Activated T-helper 17 cell treated with anti-CD3 and anti-CD28 coated beads, Interleukin-2, amount 50 U/mL, for 72 hours (primary cell): Measurements from ENCODE around the gene TP53I11. TPM values are rescaled to one million over a fixed set of nuclear protein-coding genes. Genes with fewer than 3 reads are reported as not detected.

ENCODE experiments used
- ATAC-seq: fragments of 150-1000 bp; cut with Tn5 transposase; replicated peaks from 2 replicates; pipeline ENCODE4 v1.10.0; 2021; ENCODE audit warnings: mild to moderate bottlenecking, moderate library complexity
- H3K27ac Mint-ChIP-seq: one replicate; pipeline ENCODE4 v1.8.0; 2022; ENCODE audit warnings: mixed read lengths
- H3K27me3 Mint-ChIP-seq: one replicate; pipeline ENCODE4 v1.8.0; 2022; ENCODE audit warnings: mixed read lengths
- H3K36me3 Mint-ChIP-seq: one replicate; pipeline ENCODE4 v1.8.0; 2022; ENCODE audit warnings: low read depth, mild to moderate bottlenecking, mixed read lengths
- H3K4me1 Mint-ChIP-seq: one replicate; pipeline ENCODE4 v1.8.0; 2022; ENCODE audit warnings: mixed read lengths
- H3K4me3 Mint-ChIP-seq: one replicate; pipeline ENCODE4 v1.8.0; 2022; ENCODE audit warnings: mild to moderate bottlenecking, mixed read lengths
- H3K9me3 Mint-ChIP-seq: one replicate; pipeline ENCODE4 v1.8.0; 2022; ENCODE audit warnings: mixed read lengths
- total RNA-seq, 2 donors: library from RNA; stranded (reverse); gene quantifications; one replicate each; pipeline ENCODE4 v1.2.3, GENCODE V29; 2022

Gene TP53I11
- total RNA-seq, 2 donors from 2014 or later = 3.8 to 6.4 TPM

- ATAC-seq = no peak
- peaks cover 11% of the 10 kb centered on the region for H3K36me3 Mint-ChIP-seq
- H3K27me3 Mint-ChIP-seq = no peaks in the 10 kb centered on the region
- no peak overlapping the region for H3K4me3 Mint-ChIP-seq
- H3K4me1 Mint-ChIP-seq = peaks cover 5% of the 10 kb centered on the region
- H3K27ac Mint-ChIP-seq = no peak overlapping the region
- H3K9me3 Mint-ChIP-seq = no peaks in the 10 kb centered on the region
Measured at GRCh38 chr11:44928144-44928543, 22.5 kb downstream of the TP53I11 start.

GRCh38 chr11:44927174-44927661 is 23.5 kb downstream of the TP53I11 start:
- H3K27me3 Mint-ChIP-seq = no peaks in the 10 kb centered on the region
- no peak overlapping the region for H3K4me3 Mint-ChIP-seq
- H3K36me3 Mint-ChIP-seq = peaks cover 11% of the 10 kb centered on the region
- no peaks in the 10 kb centered on the region for H3K9me3 Mint-ChIP-seq
- peaks cover 5% of the 10 kb centered on the region for H3K4me1 Mint-ChIP-seq
- no peak overlapping the region for H3K27ac Mint-ChIP-seq
- ATAC-seq = peak; percentile 70

- Mint-ChIP-seq H3K36me3 (peaks cover 11% of the 10 kb centered on the region), H3K4me1 (peaks cover 5% of the 10 kb centered on the region), H3K9me3 (no peaks in the 10 kb centered on the region), H3K4me3 (no peak overlapping the region), H3K27me3 (no peaks in the 10 kb centered on the region), H3K27ac (peak overlapping the region; percentile 19)
- ATAC-seq = no peak
Measured at GRCh38 chr11:44926036-44926435, 24.6 kb downstream of the TP53I11 start.

DNA sequence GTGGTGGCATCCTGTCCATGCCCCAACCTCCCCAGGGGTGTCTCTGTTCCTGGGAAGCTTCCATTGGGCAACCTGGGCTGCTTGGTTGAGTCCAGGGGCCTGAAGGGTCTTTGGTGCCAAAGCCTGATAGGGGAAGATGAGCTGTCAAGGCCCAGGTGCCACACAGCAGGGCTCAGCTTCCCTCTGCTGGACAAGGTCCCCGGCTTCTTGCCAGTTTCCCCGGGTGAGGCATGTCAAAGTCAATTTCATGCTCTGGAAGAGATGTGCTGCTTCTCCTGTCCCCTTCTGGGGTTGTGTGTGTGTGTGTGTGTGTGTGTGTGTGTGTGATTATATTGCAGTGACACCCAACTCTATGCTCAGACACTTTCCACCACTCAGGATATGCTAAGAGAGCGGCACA is 26.9 kb downstream of the TP53I11 start:
- no peaks in the 10 kb centered on the region for H3K9me3 Mint-ChIP-seq
- H3K27ac Mint-ChIP-seq = no peak overlapping the region
- ATAC-seq = no peak
- H3K27me3 Mint-ChIP-seq = no peaks in the 10 kb centered on the region
- H3K4me3 Mint-ChIP-seq = no peak overlapping the region
- H3K36me3 Mint-ChIP-seq = no peaks in the 10 kb centered on the region
- H3K4me1 Mint-ChIP-seq = no peaks in the 10 kb centered on the region

GRCh38 chr11:44923115-44923514 is 27.6 kb downstream of the TP53I11 start:
- ATAC-seq = peak; percentile 16
- no peaks in the 10 kb centered on the region for H3K27me3 Mint-ChIP-seq
- no peaks in the 10 kb centered on the region for H3K9me3 Mint-ChIP-seq
- no peak overlapping the region for H3K27ac Mint-ChIP-seq
- H3K4me3 Mint-ChIP-seq = no peak overlapping the region
- no peaks in the 10 kb centered on the region for H3K4me1 Mint-ChIP-seq
- no peaks in the 10 kb centered on the region for H3K36me3 Mint-ChIP-seq

DNA sequence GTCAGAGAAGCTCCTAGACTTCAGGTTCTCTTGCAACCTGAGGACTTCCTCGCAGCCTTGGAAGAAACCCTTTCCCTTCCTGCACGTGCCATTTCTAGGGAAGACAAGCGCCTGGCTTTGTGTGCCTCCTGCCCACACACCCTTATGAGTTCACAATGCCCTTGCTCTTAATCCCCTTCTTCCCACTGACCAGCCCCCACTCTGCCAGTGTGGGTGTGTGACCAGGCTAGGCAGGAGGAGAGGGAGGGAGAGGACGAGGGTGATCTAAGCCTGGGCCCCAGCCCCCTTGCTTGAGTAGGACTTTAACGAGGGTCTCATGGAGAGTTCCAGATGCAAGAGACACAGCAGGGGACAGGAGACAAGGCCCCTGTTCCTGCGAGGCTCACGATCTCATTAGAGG is 30.2 kb downstream of the TP53I11 start:
- Mint-ChIP-seq H3K36me3 (no peaks in the 10 kb centered on the region), H3K27me3 (no peaks in the 10 kb centered on the region), H3K9me3 (no peaks in the 10 kb centered on the region), H3K4me1 (no peaks in the 10 kb centered on the region), H3K4me3 (no peak overlapping the region), H3K27ac (no peak overlapping the region)
- no peak for ATAC-seq

DNA sequence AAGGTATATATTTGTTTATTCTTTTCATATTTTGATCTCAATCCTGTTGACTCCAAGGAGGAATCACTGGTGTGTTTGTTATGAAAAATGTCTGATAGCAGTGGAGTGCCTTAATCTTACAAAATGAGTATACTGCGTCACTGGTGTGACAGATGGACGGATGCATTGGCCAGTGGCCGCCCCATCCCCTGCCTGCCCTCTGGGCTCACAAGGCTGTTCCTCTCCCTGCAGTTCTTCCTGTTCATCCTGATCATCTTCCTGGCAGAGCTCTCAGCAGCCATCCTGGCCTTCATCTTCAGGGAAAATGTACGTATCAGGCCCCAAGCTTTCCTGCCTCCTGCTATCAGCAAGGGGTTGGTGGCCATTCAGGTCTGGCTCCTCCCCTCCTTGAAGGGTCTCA is 32.9 kb downstream of the TP53I11 start:
- H3K27ac Mint-ChIP-seq = peak overlapping the region; percentile 20
- no peak for ATAC-seq
- H3K27me3 Mint-ChIP-seq = no peaks in the 10 kb centered on the region
- no peaks in the 10 kb centered on the region for H3K4me1 Mint-ChIP-seq
- H3K4me3 Mint-ChIP-seq = no peak overlapping the region
- no peaks in the 10 kb centered on the region for H3K9me3 Mint-ChIP-seq
- no peaks in the 10 kb centered on the region for H3K36me3 Mint-ChIP-seq

DNA sequence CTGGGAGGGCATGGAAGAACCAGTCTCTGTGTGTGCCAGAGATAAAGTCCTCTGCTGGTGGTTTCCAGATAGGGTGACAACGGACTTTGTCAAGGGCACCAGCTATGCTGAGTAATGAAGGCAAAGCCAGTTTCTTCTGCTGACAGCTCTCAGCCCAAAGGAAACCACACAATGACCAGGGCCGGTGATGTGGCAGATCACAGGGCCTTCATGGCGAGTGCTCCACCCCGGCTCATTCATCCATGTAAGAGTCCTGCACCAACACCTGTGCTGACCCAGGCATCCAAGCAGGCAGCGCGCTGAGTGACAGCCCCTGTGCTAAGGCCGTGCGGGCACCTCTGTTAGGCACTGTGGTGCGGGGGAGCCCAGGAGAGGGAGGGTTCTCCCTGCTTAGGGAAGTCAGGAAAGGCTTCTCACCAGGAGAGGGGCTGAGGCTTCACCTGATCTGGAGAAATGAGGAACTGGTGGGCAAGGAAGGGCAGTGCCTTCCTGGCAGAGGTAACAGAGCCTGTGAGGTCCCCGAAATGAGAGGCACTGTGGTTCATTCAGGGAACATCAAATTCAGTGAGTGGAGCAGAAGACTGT is 33.8 kb downstream of the TP53I11 start:
- Mint-ChIP-seq H3K9me3 (no peaks in the 10 kb centered on the region), H3K36me3 (no peaks in the 10 kb centered on the region), H3K4me1 (no peaks in the 10 kb centered on the region), H3K27ac (peak overlapping the region; percentile 14), H3K4me3 (no peak overlapping the region), H3K27me3 (no peaks in the 10 kb centered on the region)
- peak; percentile 28 for ATAC-seq

DNA sequence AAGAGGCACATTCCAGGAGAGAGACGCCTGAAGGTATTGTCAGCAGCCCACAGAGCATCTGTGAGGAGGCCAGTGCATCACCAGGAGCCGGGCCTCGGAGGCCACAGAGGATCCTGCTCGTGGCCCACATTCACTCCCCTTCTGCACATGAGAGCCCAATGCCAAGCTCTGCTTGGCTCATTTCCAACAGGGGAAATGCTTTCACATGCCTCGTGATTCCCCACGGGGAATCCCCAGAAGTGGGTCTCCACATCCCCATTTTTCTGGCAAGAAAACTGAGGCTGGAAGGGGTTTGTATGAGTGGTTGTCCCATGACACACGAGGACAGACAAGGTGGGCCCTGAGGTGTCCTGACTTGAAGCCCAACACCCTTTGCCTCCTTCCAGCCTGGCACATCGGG is 34.4 kb downstream of the TP53I11 start:
- H3K4me1 Mint-ChIP-seq = no peaks in the 10 kb centered on the region
- H3K27ac Mint-ChIP-seq = no peak overlapping the region
- no peaks in the 10 kb centered on the region for H3K36me3 Mint-ChIP-seq
- no peak overlapping the region for H3K4me3 Mint-ChIP-seq
- no peaks in the 10 kb centered on the region for H3K9me3 Mint-ChIP-seq
- H3K27me3 Mint-ChIP-seq = no peaks in the 10 kb centered on the region
- ATAC-seq = no peak

GRCh38 chr11:44915621-44916020 is 35.1 kb downstream of the TP53I11 start:
- ATAC-seq = no peak
- Mint-ChIP-seq H3K36me3 (no peaks in the 10 kb centered on the region), H3K9me3 (no peaks in the 10 kb centered on the region), H3K4me1 (no peaks in the 10 kb centered on the region), H3K27ac (no peak overlapping the region), H3K4me3 (no peak overlapping the region), H3K27me3 (no peaks in the 10 kb centered on the region)

GRCh38 chr11:44915004-44915403 is 35.7 kb downstream of the TP53I11 start:
- H3K36me3 Mint-ChIP-seq = no peaks in the 10 kb centered on the region
- no peak overlapping the region for H3K4me3 Mint-ChIP-seq
- H3K27me3 Mint-ChIP-seq = no peaks in the 10 kb centered on the region
- H3K27ac Mint-ChIP-seq = no peak overlapping the region
- no peaks in the 10 kb centered on the region for H3K9me3 Mint-ChIP-seq
- H3K4me1 Mint-ChIP-seq = no peaks in the 10 kb centered on the region
- no peak for ATAC-seq

GRCh38 chr11:44914105-44914504 is 36.6 kb downstream of the TP53I11 start:
- Mint-ChIP-seq H3K27me3 (no peaks in the 10 kb centered on the region), H3K4me1 (no peaks in the 10 kb centered on the region), H3K9me3 (no peaks in the 10 kb centered on the region), H3K4me3 (no peak overlapping the region), H3K36me3 (no peaks in the 10 kb centered on the region), H3K27ac (no peak overlapping the region)
- no peak for ATAC-seq

DNA sequence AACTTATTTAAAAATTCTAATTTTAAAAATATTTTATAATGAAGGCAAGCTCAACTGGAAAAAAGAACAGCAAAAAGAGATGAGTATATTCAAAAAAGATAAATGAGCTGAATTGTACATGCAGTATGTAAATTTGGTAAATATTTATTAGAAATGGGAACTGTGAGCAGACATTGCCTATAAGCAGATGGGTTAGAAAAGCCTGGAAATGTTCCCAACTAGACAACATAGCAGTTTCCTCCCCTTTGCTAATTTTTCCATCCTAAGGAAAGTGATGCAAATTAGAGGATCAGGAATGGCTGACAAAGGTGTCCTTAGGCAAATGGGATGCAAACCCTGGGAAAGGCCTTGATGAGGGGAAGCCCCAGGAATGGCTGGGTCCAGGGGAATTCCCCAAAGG is 37.2 kb downstream of the TP53I11 start:
- no peak for ATAC-seq
- H3K4me1 Mint-ChIP-seq = no peaks in the 10 kb centered on the region
- no peak overlapping the region for H3K4me3 Mint-ChIP-seq
- H3K27me3 Mint-ChIP-seq = no peaks in the 10 kb centered on the region
- no peaks in the 10 kb centered on the region for H3K9me3 Mint-ChIP-seq
- no peak overlapping the region for H3K27ac Mint-ChIP-seq
- no peaks in the 10 kb centered on the region for H3K36me3 Mint-ChIP-seq

GRCh38 chr11:44912270-44912987 is 38.3 kb downstream of the TP53I11 start:
- H3K4me3 Mint-ChIP-seq = no peak overlapping the region
- H3K27me3 Mint-ChIP-seq = no peaks in the 10 kb centered on the region
- no peaks in the 10 kb centered on the region for H3K4me1 Mint-ChIP-seq
- no peak for ATAC-seq
- no peak overlapping the region for H3K27ac Mint-ChIP-seq
- H3K9me3 Mint-ChIP-seq = no peaks in the 10 kb centered on the region
- peaks cover 2% of the 10 kb centered on the region for H3K36me3 Mint-ChIP-seq

GRCh38 chr11:44911029-44911814 is 39.5 kb downstream of the TP53I11 start:
- H3K4me3 Mint-ChIP-seq = no peak overlapping the region
- H3K27ac Mint-ChIP-seq = peak overlapping the region; percentile 50
- no peaks in the 10 kb centered on the region for H3K27me3 Mint-ChIP-seq
- peaks cover 8% of the 10 kb centered on the region for H3K36me3 Mint-ChIP-seq
- peak; percentile 92 for ATAC-seq
- no peaks in the 10 kb centered on the region for H3K4me1 Mint-ChIP-seq
- no peaks in the 10 kb centered on the region for H3K9me3 Mint-ChIP-seq
